Hepatocyte (in vitro differentiated cells): ENCODE results near the gene TNFSF12.

ENCODE experiments used
- EZH2 ChIP-seq: fragments of 200-600 bp; sonication (generic); IDR thresholded peaks from 2 replicates; pipeline ENCODE4 v1.6.1; 2016; ENCODE audit warnings: antibody characterized with exemption, mild to moderate bottlenecking, borderline replicate concordance
- TF ChIP-seq, protein P1 (sequence below): fragments of 200-600 bp; sonication (generic); IDR thresholded peaks from 2 replicates; pipeline ENCODE4 v1.5.1; 2016; ENCODE audit warnings: antibody characterized with exemption, mild to moderate bottlenecking; ENCODE audit not compliant: poor library complexity

DNA sequence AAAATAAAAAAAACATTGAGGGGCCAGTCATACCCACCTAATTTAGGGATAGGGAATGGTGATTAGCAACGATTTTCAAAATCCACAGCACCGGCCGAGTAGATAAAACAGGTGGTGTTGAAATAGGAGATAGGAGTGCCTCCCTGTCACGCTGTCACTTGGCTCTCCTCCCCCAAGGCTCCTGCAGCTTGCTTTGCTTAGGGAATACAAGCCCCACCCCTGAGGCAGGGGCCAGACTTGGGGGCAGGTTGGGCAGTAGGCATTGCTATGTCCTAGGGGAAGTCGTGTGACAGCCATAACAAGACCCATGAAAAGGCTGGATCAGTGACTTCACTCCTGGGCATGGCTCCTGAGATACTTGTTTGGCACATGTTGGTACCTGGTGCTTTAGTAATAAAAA, 38.9 kb upstream of the TNFSF12 start:
- TF ChIP-seq, protein P1, sequence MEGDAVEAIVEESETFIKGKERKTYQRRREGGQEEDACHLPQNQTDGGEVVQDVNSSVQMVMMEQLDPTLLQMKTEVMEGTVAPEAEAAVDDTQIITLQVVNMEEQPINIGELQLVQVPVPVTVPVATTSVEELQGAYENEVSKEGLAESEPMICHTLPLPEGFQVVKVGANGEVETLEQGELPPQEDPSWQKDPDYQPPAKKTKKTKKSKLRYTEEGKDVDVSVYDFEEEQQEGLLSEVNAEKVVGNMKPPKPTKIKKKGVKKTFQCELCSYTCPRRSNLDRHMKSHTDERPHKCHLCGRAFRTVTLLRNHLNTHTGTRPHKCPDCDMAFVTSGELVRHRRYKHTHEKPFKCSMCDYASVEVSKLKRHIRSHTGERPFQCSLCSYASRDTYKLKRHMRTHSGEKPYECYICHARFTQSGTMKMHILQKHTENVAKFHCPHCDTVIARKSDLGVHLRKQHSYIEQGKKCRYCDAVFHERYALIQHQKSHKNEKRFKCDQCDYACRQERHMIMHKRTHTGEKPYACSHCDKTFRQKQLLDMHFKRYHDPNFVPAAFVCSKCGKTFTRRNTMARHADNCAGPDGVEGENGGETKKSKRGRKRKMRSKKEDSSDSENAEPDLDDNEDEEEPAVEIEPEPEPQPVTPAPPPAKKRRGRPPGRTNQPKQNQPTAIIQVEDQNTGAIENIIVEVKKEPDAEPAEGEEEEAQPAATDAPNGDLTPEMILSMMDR = no peak
- no peak for TF ChIP-seq EZH2
